HEK293 (cell line): ENCODE data around the gene GJD3.

Experiments used
- CTCF ChIA-PET: fragments of 350-600 bp; formaldehyde crosslinking; extraction: SDS; loops from one replicate; lab custom pipeline; 2021; ENCODE audit warnings: antibody characterized with exemption; lab: Yijun Ruan, JAX
- POLR2A ChIA-PET: fragments of 300-600 bp; formaldehyde crosslinking; extraction: SDS; loops from one replicate; lab custom pipeline; 2020; ENCODE audit warnings: antibody characterized with exemption, inconsistent platforms; lab: Yijun Ruan, JAX
- H3K27ac ChIP-seq: fragments of 200-500 bp; sonication (Bioruptor generic); 2 replicates; pipeline ENCODE4 v1.5.1; 2014; ENCODE audit warnings: low read depth, low read length, control low read depth, inconsistent platforms; ENCODE audit errors: extremely low read depth
- H3K36me3 ChIP-seq, 2 experiments: fragments of 200-500 bp in 1 of 2; sonication (Bioruptor generic) in 1 of 2; 1 replicate in 1 of 2; 2 replicates in 1 of 2; pipeline ENCODE4 v1.5.1; 2014 to 2017; ENCODE audit warnings: inconsistent platforms in 2 of 2, low read length in 2 of 2; ENCODE audit not compliant: control insufficient read depth in 2 of 2, insufficient read depth in 1 of 2
- H3K4me1 ChIP-seq: fragments of 200-500 bp; sonication (Bioruptor generic); 2 replicates; pipeline ENCODE4 v1.5.1; 2014; ENCODE audit warnings: mild to moderate bottlenecking, low read length, inconsistent platforms; ENCODE audit not compliant: control insufficient read depth, insufficient read depth
- H3K4me3 ChIP-seq: 2 replicates; pipeline ENCODE4 v1.5.1; 2011; ENCODE audit warnings: low read depth, mild to moderate bottlenecking, control low read depth, low read length, moderate library complexity
- H3K9me3 ChIP-seq: fragments of 200-500 bp; sonication (Bioruptor generic); 2 replicates; pipeline ENCODE4 v1.5.1; 2014; ENCODE audit warnings: low read depth, low read length, inconsistent platforms; ENCODE audit not compliant: control insufficient read depth, insufficient read depth
- EGR2 ChIP-seq: fragments of 450-650 bp; formaldehyde crosslinking; IDR thresholded peaks from 2 replicates; pipeline ENCODE4 v1.5.1; 2016; ENCODE audit warnings: low read depth, missing biosample characterization, missing genetic modification characterization
- GLIS1 ChIP-seq: fragments of 450-650 bp; formaldehyde crosslinking; IDR thresholded peaks from 2 replicates; pipeline ENCODE4 v1.5.1; 2016; ENCODE audit warnings: missing biosample characterization, missing genetic modification characterization
- GLIS2 ChIP-seq: fragments of 450-650 bp; formaldehyde crosslinking; IDR thresholded peaks from 2 replicates; pipeline ENCODE4 v1.5.1; 2016; ENCODE audit warnings: missing biosample characterization, missing genetic modification characterization
- ZBTB48 ChIP-seq: fragments of 450-650 bp; formaldehyde crosslinking; IDR thresholded peaks from 2 replicates; pipeline ENCODE4 v1.5.1; 2016; ENCODE audit warnings: missing biosample characterization, missing genetic modification characterization
- ZBTB49 ChIP-seq: fragments of 450-650 bp; formaldehyde crosslinking; IDR thresholded peaks from 2 replicates; pipeline ENCODE4 v1.5.1; 2016; ENCODE audit warnings: missing biosample characterization, missing genetic modification characterization, low read depth
- ZFHX2 ChIP-seq: fragments of 450-650 bp; formaldehyde crosslinking; conservative IDR thresholded peaks from 2 replicates; pipeline ENCODE4 v1.5.1; 2016; ENCODE audit warnings: missing biosample characterization, missing genetic modification characterization
- ZIC2 ChIP-seq: fragments of 450-650 bp; formaldehyde crosslinking; IDR thresholded peaks from 2 replicates; pipeline ENCODE4 v1.5.1; 2016; ENCODE audit warnings: missing biosample characterization, missing genetic modification characterization
- ZNF10 ChIP-seq: fragments of 450-650 bp; formaldehyde crosslinking; IDR thresholded peaks from 2 replicates; pipeline ENCODE4 v1.5.1; 2017; ENCODE audit warnings: missing biosample characterization, missing genetic modification characterization
- ZNF341 ChIP-seq: fragments of 450-650 bp; formaldehyde crosslinking; IDR thresholded peaks from 2 replicates; pipeline ENCODE4; 2016; ENCODE audit warnings: low read depth, missing biosample characterization, missing genetic modification characterization
- ZNF350 ChIP-seq: fragments of 450-650 bp; formaldehyde crosslinking; IDR thresholded peaks from 2 replicates; pipeline ENCODE4 v1.5.0; 2017; ENCODE audit warnings: missing biosample characterization, mild to moderate bottlenecking, missing genetic modification characterization
- ZNF600 ChIP-seq: fragments of 450-650 bp; formaldehyde crosslinking; IDR thresholded peaks from 2 replicates; pipeline ENCODE4 v1.5.1; 2016; ENCODE audit warnings: missing biosample characterization, missing genetic modification characterization
- ZXDB ChIP-seq: fragments of 450-650 bp; formaldehyde crosslinking; IDR thresholded peaks from 2 replicates; pipeline ENCODE4 v1.5.1; 2016; ENCODE audit warnings: missing biosample characterization, missing genetic modification characterization
- TF ChIP-seq, protein P1 (sequence below): fragments of 450-650 bp; formaldehyde crosslinking; IDR thresholded peaks from 2 replicates; pipeline ENCODE4 v1.5.1; 2016; ENCODE audit warnings: missing biosample characterization, missing genetic modification characterization
- TF ChIP-seq, protein P2 (sequence below): fragments of 450-650 bp; formaldehyde crosslinking; IDR thresholded peaks from 2 replicates; pipeline ENCODE4 v1.5.1; 2016; ENCODE audit warnings: missing biosample characterization, missing genetic modification characterization
- TF ChIP-seq, protein P3 (sequence below): fragments of 450-650 bp; formaldehyde crosslinking; IDR thresholded peaks from 2 replicates; pipeline ENCODE4 v1.5.1; 2016; ENCODE audit warnings: missing biosample characterization, missing genetic modification characterization
- TF ChIP-seq, protein P4 (sequence below): fragments of 450-650 bp; formaldehyde crosslinking; IDR thresholded peaks from 2 replicates; pipeline ENCODE4 v1.5.1; 2017; ENCODE audit warnings: missing biosample characterization, missing genetic modification characterization

The GJD3 gene

DNA sequence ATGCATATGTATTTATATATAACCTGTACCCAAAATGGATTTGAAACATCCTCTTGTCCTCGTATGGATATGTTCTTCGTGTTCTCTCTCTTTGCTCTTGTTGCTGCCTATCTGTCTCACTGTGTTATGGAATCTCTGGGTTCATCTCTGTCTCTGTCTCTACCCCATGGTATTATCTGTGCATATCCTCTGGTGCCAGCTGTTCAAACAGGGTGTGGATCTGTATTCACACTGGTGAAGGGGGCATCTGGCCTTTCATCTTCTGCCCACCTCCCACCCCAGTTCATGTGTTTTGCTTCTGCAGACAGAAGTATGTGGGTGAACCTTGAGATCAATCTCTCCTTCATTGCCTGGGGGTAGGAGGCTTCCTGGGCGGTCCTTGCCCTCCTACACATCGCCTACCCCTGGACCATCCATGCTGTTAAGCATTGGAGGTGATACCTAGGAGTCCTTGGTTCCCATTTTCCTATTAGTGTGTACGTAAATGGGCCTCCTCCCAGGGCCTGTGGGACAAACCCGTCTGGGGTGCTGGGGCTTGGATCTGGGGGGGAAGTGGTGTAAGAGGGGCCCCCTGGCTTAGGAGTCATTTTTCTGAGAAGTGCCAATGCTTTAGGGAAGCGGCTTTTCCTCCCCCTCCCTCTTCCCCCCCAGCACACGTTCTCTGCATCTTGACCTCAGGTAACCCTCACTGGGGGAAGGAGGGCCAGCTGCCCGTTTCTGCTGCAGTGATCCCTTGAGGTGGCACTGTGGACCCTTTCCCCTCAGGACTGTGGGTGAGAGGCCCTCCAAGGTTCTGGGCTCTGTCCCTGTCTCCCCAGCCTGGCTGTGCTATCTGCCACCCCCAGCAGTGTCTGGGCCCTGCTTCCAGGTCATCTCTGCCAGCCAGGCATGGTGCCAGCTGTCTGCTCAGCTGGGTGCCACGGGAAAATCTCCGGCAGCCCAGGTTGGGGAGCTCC is 34.4 kb downstream of the GJD3 start:
- TF ChIP-seq, protein P1, sequence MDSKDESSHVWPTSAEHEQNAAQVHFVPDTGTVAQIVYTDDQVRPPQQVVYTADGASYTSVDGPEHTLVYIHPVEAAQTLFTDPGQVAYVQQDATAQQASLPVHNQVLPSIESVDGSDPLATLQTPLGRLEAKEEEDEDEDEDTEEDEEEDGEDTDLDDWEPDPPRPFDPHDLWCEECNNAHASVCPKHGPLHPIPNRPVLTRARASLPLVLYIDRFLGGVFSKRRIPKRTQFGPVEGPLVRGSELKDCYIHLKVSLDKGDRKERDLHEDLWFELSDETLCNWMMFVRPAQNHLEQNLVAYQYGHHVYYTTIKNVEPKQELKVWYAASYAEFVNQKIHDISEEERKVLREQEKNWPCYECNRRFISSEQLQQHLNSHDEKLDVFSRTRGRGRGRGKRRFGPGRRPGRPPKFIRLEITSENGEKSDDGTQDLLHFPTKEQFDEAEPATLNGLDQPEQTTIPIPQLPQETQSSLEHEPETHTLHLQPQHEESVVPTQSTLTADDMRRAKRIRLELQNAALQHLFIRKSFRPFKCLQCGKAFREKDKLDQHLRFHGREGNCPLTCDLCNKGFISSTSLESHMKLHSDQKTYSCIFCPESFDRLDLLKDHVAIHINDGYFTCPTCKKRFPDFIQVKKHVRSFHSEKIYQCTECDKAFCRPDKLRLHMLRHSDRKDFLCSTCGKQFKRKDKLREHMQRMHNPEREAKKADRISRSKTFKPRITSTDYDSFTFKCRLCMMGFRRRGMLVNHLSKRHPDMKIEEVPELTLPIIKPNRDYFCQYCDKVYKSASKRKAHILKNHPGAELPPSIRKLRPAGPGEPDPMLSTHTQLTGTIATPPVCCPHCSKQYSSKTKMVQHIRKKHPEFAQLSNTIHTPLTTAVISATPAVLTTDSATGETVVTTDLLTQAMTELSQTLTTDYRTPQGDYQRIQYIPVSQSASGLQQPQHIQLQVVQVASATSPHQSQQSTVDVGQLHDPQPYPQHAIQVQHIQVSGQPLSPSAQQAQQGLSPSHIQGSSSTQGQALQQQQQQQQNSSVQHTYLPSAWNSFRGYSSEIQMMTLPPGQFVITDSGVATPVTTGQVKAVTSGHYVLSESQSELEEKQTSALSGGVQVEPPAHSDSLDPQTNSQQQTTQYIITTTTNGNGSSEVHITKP (tag by site-specific recombination), result peak; percentile 30
- TF ChIP-seq ZBTB49 (tag by site-specific recombination) (no peak), ZNF350 (tag by site-specific recombination) (no peak), ZFHX2 (tag by site-specific recombination) (peak; percentile 97), ZIC2 (tag by site-specific recombination) (peak; percentile 69), ZXDB (tag by site-specific recombination) (no peak), ZNF10 (0 out of 2 replicates have a peak, but pooled peaks have one; percentile 29), ZNF600 (peak; percentile 40; the same call in 1 of the 2 replicates), ZBTB48 (0 out of 2 replicates have a peak, but pooled peaks have one; percentile 48), GLIS2 (tag by site-specific recombination) (peak; percentile 47), EGR2 (tag by site-specific recombination) (peak; percentile 97), ZNF341 (tag by site-specific recombination) (peak; percentile 91), GLIS1 (tag by site-specific recombination) (peak; percentile 86)
- TF ChIP-seq, protein P2, sequence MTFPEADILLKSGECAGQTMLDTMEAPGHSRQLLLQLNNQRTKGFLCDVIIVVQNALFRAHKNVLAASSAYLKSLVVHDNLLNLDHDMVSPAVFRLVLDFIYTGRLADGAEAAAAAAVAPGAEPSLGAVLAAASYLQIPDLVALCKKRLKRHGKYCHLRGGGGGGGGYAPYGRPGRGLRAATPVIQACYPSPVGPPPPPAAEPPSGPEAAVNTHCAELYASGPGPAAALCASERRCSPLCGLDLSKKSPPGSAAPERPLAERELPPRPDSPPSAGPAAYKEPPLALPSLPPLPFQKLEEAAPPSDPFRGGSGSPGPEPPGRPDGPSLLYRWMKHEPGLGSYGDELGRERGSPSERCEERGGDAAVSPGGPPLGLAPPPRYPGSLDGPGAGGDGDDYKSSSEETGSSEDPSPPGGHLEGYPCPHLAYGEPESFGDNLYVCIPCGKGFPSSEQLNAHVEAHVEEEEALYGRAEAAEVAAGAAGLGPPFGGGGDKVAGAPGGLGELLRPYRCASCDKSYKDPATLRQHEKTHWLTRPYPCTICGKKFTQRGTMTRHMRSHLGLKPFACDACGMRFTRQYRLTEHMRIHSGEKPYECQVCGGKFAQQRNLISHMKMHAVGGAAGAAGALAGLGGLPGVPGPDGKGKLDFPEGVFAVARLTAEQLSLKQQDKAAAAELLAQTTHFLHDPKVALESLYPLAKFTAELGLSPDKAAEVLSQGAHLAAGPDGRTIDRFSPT (tag by site-specific recombination), result 0 out of 2 replicates have a peak, but pooled peaks have one; percentile 24
- TF ChIP-seq, protein P3, sequence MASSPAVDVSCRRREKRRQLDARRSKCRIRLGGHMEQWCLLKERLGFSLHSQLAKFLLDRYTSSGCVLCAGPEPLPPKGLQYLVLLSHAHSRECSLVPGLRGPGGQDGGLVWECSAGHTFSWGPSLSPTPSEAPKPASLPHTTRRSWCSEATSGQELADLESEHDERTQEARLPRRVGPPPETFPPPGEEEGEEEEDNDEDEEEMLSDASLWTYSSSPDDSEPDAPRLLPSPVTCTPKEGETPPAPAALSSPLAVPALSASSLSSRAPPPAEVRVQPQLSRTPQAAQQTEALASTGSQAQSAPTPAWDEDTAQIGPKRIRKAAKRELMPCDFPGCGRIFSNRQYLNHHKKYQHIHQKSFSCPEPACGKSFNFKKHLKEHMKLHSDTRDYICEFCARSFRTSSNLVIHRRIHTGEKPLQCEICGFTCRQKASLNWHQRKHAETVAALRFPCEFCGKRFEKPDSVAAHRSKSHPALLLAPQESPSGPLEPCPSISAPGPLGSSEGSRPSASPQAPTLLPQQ, result peak; percentile 43; the same call in 1 of the 2 replicates
- TF ChIP-seq, protein P4, sequence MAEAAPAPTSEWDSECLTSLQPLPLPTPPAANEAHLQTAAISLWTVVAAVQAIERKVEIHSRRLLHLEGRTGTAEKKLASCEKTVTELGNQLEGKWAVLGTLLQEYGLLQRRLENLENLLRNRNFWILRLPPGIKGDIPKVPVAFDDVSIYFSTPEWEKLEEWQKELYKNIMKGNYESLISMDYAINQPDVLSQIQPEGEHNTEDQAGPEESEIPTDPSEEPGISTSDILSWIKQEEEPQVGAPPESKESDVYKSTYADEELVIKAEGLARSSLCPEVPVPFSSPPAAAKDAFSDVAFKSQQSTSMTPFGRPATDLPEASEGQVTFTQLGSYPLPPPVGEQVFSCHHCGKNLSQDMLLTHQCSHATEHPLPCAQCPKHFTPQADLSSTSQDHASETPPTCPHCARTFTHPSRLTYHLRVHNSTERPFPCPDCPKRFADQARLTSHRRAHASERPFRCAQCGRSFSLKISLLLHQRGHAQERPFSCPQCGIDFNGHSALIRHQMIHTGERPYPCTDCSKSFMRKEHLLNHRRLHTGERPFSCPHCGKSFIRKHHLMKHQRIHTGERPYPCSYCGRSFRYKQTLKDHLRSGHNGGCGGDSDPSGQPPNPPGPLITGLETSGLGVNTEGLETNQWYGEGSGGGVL, result peak; percentile 78
- H3K27ac ChIP-seq, result no peak overlapping the region
- no peaks in the 10 kb centered on the region for H3K9me3 ChIP-seq
- ChIA-PET POLR2A (interaction anchor here (1.8 kb wide), 1 partner anchor 13 kb away, joined by 9 read pairs; no protein-coding TSS in a partner anchor), CTCF (interaction anchor here (0.8 to 1.6 kb wide), 3 partner anchors 8 to 27 kb away, joined by 3 to 8 read pairs (median 4); no protein-coding TSS in a partner anchor)
- peaks cover 0 to 23% of the 10 kb centered on the region in 2 experiments; a peak in 2 of 3 replicates for H3K36me3 ChIP-seq
- peaks cover 19% of the 10 kb centered on the region for H3K4me1 ChIP-seq
- H3K4me3 ChIP-seq, result no peak overlapping the region
